Upper lobe of left lung (tissue), 4 donors: ENCODE measurements around the gene IKZF2.

Experiments used
- EP300 ChIP-seq, 4 donors: sonication (generic); formaldehyde crosslinking; IDR thresholded peaks; one replicate each; pipeline ENCODE4 v1.5.1; 2017; ENCODE audit warnings: antibody characterized with exemption in 4 of 4, control low read depth in 2 of 4
- POLR2A ChIP-seq, 4 donors: fragments of 450-650 bp; IDR thresholded peaks; one replicate each; pipeline ENCODE4 v1.5.1; 2016 to 2017; ENCODE audit warnings: antibody characterized with exemption in 4 of 4, mild to moderate bottlenecking in 2 of 4
- TF ChIP-seq, protein P1 (sequence below), 6 experiments: fragments of 450-650 bp in 4 of 6; fragments of 200-600 bp in 2 of 6; sonication (generic) in 2 of 6; IDR thresholded peaks; one replicate each; pipeline ENCODE4 v1.5.1; 2016 to 2019; ENCODE audit warnings: antibody characterized with exemption in 6 of 6

GRCh38 chr2:213046431-213046830, 105.0 kb downstream of the IKZF2 start:
- TF ChIP-seq, protein P1, sequence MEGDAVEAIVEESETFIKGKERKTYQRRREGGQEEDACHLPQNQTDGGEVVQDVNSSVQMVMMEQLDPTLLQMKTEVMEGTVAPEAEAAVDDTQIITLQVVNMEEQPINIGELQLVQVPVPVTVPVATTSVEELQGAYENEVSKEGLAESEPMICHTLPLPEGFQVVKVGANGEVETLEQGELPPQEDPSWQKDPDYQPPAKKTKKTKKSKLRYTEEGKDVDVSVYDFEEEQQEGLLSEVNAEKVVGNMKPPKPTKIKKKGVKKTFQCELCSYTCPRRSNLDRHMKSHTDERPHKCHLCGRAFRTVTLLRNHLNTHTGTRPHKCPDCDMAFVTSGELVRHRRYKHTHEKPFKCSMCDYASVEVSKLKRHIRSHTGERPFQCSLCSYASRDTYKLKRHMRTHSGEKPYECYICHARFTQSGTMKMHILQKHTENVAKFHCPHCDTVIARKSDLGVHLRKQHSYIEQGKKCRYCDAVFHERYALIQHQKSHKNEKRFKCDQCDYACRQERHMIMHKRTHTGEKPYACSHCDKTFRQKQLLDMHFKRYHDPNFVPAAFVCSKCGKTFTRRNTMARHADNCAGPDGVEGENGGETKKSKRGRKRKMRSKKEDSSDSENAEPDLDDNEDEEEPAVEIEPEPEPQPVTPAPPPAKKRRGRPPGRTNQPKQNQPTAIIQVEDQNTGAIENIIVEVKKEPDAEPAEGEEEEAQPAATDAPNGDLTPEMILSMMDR (IDR thresholded peaks at IDR 0.05) = no peak
- no peak for TF ChIP-seq POLR2A (IDR thresholded peaks at IDR 0.05)
- no peak for TF ChIP-seq EP300 (IDR thresholded peaks at IDR 0.05)
